HG03196 (cell line): Measurements from ENCODE around the gene HEPHL1.

Experiments
- ATAC-seq: cut with Tn5 transposase; IDR thresholded peaks from one replicate; pipeline ENCODE4 v1.9.1; 2021; ENCODE audit not compliant: unreplicated experiment

Gene HEPHL1

GRCh38 chr11:94128291-94128745 is 107.2 kb downstream of the HEPHL1 start:
- ATAC-seq = peak; percentile 15

- ATAC-seq = peak; percentile 85
These were observed 107.8 kb downstream of the HEPHL1 start, which contains the start of gene PANX1 for GRCh38 chr11:94128746-94129511. Gene PANX1, plus strand, starts transcription at chr11:94128841. Its CDS starts 472 bp downstream, at chr11:94129313.

- no peak for ATAC-seq
These were observed 108.6 kb downstream of the HEPHL1 start for GRCh38 chr11:94129512-94130297.

DNA sequence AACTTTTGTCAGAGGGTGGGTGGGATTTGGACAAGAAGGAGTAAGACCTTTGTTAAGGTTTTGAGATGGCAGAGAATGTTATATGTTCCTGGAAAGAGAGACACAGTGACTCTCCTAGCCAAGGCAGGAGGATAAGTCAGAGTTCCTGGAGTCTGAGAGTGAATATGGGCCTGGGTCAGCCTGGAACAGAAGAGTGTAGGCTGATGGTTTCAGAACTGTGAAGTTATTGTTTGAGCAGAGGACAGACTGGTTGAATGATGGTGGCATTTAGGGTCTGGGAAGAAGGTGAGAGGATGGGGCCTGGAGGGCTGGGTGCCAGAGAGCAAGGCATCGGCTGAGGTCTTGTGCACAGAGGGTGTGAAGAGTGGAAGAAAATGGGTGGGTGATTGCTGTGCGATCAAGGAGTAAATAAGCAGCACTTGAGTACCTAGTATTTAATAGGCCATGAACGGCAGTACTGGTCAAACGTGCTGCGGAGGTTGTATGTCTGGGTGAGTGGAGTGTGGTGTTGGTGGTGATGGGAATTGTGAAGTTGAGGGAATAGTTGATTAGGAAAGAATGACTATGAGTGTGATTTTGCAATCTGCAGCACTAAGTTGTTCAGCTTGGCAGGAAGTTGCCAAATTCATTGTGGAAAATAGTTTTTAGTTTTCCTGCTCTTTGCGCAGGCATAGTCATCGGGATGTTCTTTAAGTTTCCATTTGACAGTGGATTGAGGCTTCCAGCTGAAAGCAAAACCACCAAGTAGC is 109.3 kb downstream of the HEPHL1 start:
- ATAC-seq = no peak

DNA sequence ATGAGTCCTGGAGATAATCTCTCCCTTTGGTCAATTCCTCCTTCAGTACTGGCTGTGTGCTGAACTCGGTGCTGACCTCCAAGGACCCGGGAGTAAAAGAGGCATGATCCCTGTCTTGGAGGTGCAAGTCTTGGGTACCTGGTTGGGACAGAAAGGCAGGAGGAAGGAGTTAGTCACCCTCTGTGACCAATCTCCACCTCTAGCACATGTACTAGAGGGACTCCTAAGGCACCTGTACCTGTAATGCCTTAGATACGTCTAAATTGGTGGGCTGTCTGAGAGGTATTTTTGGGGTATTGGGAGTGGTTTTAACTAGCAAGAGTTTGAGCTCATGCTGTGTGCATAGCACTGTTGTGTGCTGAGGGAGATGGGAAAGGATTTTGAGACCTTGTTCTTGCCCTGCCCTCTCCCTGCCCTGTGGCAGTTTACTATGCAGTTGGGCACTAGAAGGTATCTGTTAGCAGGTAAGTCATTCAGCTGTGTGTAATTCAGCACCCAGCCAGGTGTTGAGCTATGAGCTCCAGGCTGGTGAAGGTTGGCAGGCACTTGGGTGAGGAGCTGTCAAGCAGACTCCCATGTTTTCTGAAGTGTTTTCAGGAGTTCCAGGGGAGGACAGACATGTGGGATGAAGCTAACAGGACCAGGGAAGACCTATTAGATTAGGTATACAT is 110.0 kb downstream of the HEPHL1 start:
- no peak for ATAC-seq

- no peak for ATAC-seq
These were observed 110.6 kb downstream of the HEPHL1 start for GRCh38 chr11:94131718-94132115.

DNA sequence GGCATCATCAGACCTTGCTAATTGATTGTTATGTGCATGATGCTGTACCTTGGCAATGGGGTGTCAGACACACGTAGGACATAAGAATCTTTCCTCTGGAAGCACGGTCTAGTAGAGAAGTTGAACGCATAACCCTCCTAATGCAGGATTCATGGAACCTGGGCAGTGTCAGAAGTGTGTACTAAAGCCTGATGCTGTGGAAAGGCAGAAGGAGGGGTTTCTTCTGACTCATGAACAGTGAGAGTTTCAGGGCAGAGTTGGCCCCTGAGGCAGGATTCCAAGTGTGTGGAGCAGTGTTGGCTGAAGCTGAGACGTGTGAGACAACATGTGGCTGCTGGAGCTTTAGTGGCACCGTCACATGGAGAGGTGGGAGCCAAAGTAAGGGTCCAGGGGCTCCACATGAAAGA is 111.0 kb downstream of the HEPHL1 start:
- no peak for ATAC-seq

- no peak for ATAC-seq
These were observed 111.8 kb downstream of the HEPHL1 start for GRCh38 chr11:94132823-94133408.

GRCh38 chr11:94133752-94134151 is 112.6 kb downstream of the HEPHL1 start:
- no peak for ATAC-seq

DNA sequence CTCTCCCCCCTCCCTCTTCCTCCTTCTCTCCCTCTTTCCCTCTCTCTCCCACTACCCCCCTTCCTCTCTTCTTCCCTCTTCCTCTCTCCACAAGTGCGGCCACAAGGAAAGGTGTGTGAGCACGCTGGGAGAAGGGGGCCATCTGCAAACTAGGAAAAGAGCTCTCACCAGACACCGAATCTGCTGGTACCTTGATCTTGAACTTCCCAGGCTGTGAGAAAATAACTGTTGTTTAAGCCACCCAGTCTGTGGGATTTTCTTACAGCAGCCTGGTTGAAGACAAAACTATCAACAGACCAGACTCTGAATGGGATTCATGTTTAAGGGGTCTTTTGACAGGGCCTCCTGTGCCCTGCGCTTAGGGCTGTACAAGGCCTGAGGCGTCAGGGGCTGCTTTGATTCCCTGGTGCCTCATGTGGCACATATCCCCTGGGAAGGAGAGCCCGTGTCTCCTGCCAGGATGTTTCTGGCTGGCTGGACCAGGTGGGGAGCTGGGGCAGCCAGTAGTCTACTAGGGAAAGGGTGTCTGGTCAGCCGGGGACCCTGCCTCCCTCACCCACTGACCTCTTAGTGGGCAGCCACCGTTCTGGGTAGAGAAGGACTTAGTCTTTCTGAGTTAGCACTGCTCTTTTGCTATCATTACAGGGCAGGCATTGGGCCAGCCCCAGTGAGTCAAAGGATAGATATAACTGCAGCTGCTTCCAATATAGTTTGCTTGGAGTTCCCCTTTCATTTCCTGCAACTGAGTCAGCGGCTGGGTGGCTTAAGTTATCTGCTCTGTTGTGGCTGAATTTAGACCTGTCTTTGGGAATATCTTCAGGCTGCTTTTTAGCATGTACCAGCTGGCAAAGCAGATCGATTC is 113.7 kb downstream of the HEPHL1 start:
- peak; percentile 47 for ATAC-seq

GRCh38 chr11:94139416-94139815 is 118.3 kb downstream of the HEPHL1 start:
- no peak for ATAC-seq

GRCh38 chr11:94140154-94140655 is 119.1 kb downstream of the HEPHL1 start:
- ATAC-seq = no peak

GRCh38 chr11:94141511-94142307 is 120.6 kb downstream of the HEPHL1 start:
- no peak for ATAC-seq

DNA sequence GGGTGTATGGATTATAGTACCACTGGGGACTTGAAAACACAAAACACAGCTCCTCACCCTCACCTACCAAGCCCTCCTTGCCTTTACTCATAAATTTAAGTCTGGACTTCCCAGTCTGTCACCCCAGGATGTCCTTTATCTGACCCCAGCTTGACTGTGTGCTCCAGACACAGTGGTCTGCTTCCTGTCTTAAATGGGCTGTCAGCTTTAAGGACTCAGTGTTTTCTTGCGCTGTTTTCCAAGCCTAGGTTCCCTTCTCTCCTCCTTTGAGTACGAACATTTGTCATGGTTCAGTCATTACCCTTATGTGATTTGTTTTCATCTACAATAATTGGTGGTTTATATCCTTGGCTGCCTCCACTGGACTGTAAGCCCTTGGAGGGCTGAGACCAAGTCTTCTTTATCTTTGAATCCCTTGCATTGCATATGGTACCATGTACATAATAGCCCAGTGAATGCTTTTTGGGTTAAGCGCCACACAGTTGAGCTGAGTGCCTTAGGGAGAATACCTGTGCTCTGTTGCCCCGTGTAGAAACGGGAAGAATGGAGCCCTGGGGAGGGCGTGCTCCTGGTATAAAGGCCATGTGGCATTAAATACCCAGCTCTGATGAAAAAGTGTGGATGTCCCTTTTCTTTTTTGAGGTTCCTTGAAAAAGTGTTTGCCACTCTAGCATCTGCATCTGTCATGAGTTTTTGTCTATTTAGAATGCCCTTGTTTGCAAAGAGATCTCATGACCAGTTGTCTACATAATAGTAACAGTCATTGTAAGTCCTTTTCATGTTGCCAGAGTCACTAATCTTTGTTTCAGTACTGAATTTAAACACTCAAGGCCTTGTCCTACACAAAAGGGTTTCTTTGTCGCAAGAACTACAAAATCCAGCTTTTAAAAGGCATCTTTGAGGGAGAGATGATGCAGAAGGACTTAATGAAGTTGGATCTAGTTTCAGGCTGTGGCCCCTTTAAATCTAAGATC is 121.4 kb downstream of the HEPHL1 start:
- no peak for ATAC-seq

DNA sequence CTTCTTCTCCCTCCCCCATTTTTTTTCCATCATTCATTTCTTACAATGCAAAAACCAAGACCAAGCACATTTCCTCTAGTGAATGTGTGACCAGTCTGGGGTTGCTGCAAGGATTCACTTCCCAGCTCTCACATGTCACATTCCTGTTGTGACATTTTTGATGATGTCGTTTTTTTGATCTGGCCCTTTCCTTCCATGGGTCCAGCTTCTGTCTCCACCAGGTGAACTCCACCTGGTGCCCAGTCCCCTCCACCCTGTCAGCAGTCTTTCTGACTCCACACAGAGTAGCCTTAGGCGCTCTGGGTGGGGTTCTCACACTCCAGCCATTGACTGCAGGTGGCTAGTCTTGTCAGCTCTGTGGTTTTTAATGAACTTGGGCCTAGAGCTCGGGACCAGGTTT is 123.1 kb downstream of the HEPHL1 start:
- no peak for ATAC-seq

GRCh38 chr11:94144664-94145063 is 123.5 kb downstream of the HEPHL1 start:
- no peak for ATAC-seq

DNA sequence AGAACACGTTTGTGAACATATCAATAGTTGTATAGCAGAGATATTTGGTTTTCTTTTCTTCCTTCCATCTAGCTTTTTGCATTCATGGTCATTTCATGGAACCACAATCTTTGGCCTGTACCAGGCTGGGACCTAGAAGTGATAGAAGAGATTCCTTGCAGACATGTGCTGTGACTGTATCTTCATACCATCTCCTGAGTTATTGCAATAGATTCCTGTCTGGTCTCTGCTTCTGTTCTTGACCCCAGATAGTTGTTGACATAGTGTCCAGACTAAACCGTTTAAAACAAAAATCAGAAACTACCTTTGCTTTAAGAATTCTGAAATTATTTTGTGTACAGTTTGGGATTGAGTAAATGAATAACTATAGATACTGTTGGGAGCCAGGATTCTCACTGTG is 124.3 kb downstream of the HEPHL1 start:
- no peak for ATAC-seq
